ENCODE measurements around the gene RAB41.

Gene RAB41

DNA sequence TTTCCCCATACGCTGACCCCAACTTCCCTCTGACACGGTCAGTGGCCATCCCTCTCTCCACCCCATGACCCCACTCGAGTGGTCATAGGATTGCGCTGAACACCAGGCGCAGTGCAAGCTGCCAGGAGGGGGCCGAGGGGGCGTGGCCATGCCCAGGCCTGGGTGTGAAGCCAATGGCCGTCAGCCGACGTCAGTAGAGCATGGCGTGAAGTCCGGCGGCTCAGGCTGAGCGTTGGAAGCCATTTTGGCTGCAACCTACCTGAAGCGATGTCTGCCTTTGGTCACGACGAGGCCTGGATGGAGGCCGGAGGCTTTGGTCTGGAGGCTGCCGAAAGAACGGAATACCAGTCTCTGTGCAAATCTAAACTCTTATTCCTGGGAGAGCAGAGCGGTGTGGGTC is at the start of gene RAB41:
TSS of gene RAB41 (plus strand) at position 222 of the 400 bp plus-strand sequence. CDS start at position 268, 46 bp downstream.
- Histone ChIP-seq H3K9me3 (ENCODE audit: control insufficient read depth, insufficient read depth, low read depth, low read length) (no peaks in the 10 kb centered on the region), H3K4me3 (ENCODE audit: low read depth, low read length) (no peak within 1 kb of the TSS), H3K27ac (ENCODE audit: extremely low read depth, low read depth, low read length) (no peak within 1 kb of the TSS), H3K36me3 (ENCODE audit: control insufficient read depth in 2 of 2, insufficient read depth in 1 of 2, low read length in 2 of 2) (peaks cover 4 to 31% of the 10 kb centered on the region in 2 experiments; a peak in 2 of 3 replicates), H3K4me1 (ENCODE audit: control insufficient read depth, insufficient read depth, low read length) (no peaks in the 10 kb centered on the region)
- ChIA-PET POLR2A (no interaction called here), CTCF (interaction anchor here (0.6 kb wide), 1 partner anchor 9 kb away, joined by 3 read pairs; no protein-coding TSS in a partner anchor)
- TF ChIP-seq, protein P1, sequence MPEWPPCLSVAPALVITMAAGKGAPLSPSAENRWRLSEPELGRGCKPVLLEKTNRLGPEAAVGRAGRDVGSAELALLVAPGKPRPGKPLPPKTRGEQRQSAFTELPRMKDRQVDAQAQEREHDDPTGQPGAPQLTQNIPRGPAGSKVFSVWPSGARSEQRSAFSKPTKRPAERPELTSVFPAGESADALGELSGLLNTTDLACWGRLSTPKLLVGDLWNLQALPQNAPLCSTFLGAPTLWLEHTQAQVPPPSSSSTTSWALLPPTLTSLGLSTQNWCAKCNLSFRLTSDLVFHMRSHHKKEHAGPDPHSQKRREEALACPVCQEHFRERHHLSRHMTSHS (tag by site-specific recombination; IDR thresholded peaks at IDR 0.05), result no peak
- TF ChIP-seq ZNF514 (tag by site-specific recombination; IDR thresholded peaks at IDR 0.05), result no peak

DNA sequence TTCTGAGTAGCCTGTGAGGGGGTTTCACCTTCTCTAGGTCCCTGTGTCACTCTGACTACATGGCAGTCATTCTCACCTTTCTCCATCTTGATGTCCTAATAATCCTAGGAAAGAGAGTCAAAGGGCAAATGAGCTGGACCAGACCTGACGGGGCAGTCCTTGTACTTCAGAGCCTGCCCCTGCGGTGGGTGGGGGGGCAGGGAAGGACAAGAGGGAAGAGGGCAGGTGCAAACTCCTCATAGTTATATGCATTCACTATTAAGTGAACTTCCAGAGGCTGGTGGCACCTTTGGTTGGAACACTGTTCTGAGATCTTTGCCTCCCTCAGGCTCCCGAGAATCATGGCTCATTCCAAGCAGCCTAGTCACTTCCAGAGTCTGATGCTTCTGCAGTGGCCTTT is 47.6 kb upstream of the RAB41 start, which contains the start of gene AWAT1:
TSS of gene AWAT1 (plus strand) at position 301 of the 400 bp plus-strand sequence. CDS start at position 342, 41 bp downstream.
- no peak within 1 kb of the TSS for H3K4me3 ChIP-seq (ENCODE audit: low read depth, low read length)
- no peak within 1 kb of the TSS for H3K27ac ChIP-seq (ENCODE audit: extremely low read depth, low read depth, low read length)
- H3K36me3 ChIP-seq (ENCODE audit: control insufficient read depth in 2 of 2, insufficient read depth in 1 of 2, low read length in 2 of 2), result no peaks in the 10 kb centered on the region
- CTCF ChIA-PET, result no interaction called here
- POLR2A ChIA-PET, result no interaction called here
- no peaks in the 10 kb centered on the region for H3K4me1 ChIP-seq (ENCODE audit: control insufficient read depth, insufficient read depth, low read length)
- no peak for TF ChIP-seq YY2 (tag by site-specific recombination; IDR thresholded peaks at IDR 0.05)
- no peak for TF ChIP-seq KLF7 (tag by site-specific recombination; IDR thresholded peaks at IDR 0.05; ENCODE audit: borderline replicate concordance)
- no peak for TF ChIP-seq ZNF837 (tag by site-specific recombination; IDR thresholded peaks at IDR 0.05)
- no peak for TF ChIP-seq ZNF223 (tag by site-specific recombination; IDR thresholded peaks at IDR 0.05)
- TF ChIP-seq, protein P2, sequence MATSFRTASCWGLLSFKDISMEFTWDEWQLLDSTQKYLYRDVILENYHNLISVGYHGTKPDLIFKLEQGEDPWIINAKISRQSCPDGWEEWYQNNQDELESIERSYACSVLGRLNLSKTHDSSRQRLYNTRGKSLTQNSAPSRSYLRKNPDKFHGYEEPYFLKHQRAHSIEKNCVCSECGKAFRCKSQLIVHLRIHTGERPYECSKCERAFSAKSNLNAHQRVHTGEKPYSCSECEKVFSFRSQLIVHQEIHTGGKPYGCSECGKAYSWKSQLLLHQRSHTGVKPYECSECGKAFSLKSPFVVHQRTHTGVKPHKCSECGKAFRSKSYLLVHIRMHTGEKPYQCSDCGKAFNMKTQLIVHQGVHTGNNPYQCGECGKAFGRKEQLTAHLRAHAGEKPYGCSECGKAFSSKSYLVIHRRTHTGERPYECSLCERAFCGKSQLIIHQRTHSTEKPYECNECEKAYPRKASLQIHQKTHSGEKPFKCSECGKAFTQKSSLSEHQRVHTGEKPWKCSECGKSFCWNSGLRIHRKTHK (tag by site-specific recombination; IDR thresholded peaks at IDR 0.05), result no peak
- TF ChIP-seq ZNF324 (tag by site-specific recombination; IDR thresholded peaks at IDR 0.05), result no peak
- no peak for TF ChIP-seq ZNF544 (tag by site-specific recombination; IDR thresholded peaks at IDR 0.05)
- TF ChIP-seq ZNF791 (tag by site-specific recombination; IDR thresholded peaks at IDR 0.05), result no peak
- TF ChIP-seq, protein P3, sequence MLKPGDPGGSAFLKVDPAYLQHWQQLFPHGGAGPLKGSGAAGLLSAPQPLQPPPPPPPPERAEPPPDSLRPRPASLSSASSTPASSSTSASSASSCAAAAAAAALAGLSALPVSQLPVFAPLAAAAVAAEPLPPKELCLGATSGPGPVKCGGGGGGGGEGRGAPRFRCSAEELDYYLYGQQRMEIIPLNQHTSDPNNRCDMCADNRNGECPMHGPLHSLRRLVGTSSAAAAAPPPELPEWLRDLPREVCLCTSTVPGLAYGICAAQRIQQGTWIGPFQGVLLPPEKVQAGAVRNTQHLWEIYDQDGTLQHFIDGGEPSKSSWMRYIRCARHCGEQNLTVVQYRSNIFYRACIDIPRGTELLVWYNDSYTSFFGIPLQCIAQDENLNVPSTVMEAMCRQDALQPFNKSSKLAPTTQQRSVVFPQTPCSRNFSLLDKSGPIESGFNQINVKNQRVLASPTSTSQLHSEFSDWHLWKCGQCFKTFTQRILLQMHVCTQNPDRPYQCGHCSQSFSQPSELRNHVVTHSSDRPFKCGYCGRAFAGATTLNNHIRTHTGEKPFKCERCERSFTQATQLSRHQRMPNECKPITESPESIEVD (tag by site-specific recombination; IDR thresholded peaks at IDR 0.05), result no peak
- TF ChIP-seq ZBTB48 (tag by site-specific recombination; IDR thresholded peaks at IDR 0.05), result no peak
- TF ChIP-seq ZFP69B (tag by site-specific recombination; IDR thresholded peaks at IDR 0.05), result no peak
- no peak for TF ChIP-seq ZNF610 (tag by site-specific recombination; IDR thresholded peaks at IDR 0.05; ENCODE audit: borderline replicate concordance)
- no peak for TF ChIP-seq YY1 (tag by site-specific recombination; IDR thresholded peaks at IDR 0.05)
- TF ChIP-seq, protein P4, sequence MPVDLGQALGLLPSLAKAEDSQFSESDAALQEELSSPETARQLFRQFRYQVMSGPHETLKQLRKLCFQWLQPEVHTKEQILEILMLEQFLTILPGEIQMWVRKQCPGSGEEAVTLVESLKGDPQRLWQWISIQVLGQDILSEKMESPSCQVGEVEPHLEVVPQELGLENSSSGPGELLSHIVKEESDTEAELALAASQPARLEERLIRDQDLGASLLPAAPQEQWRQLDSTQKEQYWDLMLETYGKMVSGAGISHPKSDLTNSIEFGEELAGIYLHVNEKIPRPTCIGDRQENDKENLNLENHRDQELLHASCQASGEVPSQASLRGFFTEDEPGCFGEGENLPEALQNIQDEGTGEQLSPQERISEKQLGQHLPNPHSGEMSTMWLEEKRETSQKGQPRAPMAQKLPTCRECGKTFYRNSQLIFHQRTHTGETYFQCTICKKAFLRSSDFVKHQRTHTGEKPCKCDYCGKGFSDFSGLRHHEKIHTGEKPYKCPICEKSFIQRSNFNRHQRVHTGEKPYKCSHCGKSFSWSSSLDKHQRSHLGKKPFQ (tag by site-specific recombination; IDR thresholded peaks at IDR 0.05), result no peak
- TF ChIP-seq HOXD13 (CRISPR knock-in tag; IDR thresholded peaks at IDR 0.05; ENCODE audit: borderline replicate concordance), result no peak
- TF ChIP-seq, protein P5, sequence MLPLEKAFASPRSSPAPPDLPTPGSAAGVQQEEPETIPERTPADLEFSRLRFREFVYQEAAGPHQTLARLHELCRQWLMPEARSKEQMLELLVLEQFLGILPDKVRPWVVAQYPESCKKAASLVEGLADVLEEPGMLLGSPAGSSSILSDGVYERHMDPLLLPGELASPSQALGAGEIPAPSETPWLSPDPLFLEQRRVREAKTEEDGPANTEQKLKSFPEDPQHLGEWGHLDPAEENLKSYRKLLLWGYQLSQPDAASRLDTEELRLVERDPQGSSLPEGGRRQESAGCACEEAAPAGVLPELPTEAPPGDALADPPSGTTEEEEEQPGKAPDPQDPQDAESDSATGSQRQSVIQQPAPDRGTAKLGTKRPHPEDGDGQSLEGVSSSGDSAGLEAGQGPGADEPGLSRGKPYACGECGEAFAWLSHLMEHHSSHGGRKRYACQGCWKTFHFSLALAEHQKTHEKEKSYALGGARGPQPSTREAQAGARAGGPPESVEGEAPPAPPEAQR (tag by site-specific recombination; IDR thresholded peaks at IDR 0.05), result no peak
- H3K9me3 ChIP-seq (ENCODE audit: control insufficient read depth, insufficient read depth, low read depth, low read length), result no peaks in the 10 kb centered on the region

All from HEK293 (cell line).